ENCODE measurements around the gene FBLN7. TPM values are rescaled to one million over a fixed set of nuclear protein-coding genes. Genes with fewer than 3 reads are reported as not detected.

FBLN7 gene
- total RNA-seq, 1 donor from 2014 or later, result 0.60 TPM

- TF ChIP-seq, protein P1, sequence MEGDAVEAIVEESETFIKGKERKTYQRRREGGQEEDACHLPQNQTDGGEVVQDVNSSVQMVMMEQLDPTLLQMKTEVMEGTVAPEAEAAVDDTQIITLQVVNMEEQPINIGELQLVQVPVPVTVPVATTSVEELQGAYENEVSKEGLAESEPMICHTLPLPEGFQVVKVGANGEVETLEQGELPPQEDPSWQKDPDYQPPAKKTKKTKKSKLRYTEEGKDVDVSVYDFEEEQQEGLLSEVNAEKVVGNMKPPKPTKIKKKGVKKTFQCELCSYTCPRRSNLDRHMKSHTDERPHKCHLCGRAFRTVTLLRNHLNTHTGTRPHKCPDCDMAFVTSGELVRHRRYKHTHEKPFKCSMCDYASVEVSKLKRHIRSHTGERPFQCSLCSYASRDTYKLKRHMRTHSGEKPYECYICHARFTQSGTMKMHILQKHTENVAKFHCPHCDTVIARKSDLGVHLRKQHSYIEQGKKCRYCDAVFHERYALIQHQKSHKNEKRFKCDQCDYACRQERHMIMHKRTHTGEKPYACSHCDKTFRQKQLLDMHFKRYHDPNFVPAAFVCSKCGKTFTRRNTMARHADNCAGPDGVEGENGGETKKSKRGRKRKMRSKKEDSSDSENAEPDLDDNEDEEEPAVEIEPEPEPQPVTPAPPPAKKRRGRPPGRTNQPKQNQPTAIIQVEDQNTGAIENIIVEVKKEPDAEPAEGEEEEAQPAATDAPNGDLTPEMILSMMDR (IDR thresholded peaks at IDR 0.05; ENCODE audit: borderline replicate concordance), result no peak
- peaks cover 5% of the 10 kb centered on the region for H3K4me1 ChIP-seq
- no peak overlapping the region for H3K4me3 ChIP-seq
- peaks cover 8% of the 10 kb centered on the region for H3K9me3 ChIP-seq (replicated peaks)
- H3K27me3 ChIP-seq (ENCODE audit: low read depth), result no peaks in the 10 kb centered on the region
- intact Hi-C loops (cut with micrococcal nuclease), result no loop called here
- no peak for DNase-seq
- peaks cover 49% of the 10 kb centered on the region for H3K36me3 ChIP-seq
- H3K27ac ChIP-seq (replicated peaks), result no peak overlapping the region
These were observed 78.0 kb downstream of the FBLN7 start for GRCh38 chr2:112216167-112216566.

DNA sequence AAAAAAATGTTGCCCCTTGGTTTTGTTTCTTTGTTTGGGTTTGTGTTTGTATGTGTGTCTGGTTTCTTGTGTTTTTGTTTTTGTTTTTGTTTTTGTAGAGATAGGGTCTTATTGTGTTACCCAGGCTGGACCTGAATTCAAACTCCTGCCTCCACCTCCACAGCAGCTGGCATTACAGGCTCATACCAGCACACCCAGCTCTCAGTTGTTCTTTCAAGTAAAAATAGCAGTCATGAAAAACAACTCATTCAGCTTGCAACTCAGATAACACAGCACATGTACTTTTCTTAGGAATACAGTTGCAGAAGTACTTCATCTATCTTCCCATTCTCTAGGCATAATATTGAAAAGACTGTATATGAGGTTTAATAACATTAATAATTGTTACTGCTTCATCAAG, 79.7 kb downstream of the FBLN7 start:
- H3K27ac ChIP-seq (replicated peaks), result no peak overlapping the region
- intact Hi-C loops (cut with micrococcal nuclease), result no loop called here
- no peaks in the 10 kb centered on the region for H3K27me3 ChIP-seq (ENCODE audit: low read depth)
- H3K4me3 ChIP-seq, result no peak overlapping the region
- DNase-seq, result no peak
- H3K9me3 ChIP-seq (replicated peaks), result peaks cover 8% of the 10 kb centered on the region
- H3K4me1 ChIP-seq, result peaks cover 5% of the 10 kb centered on the region
- TF ChIP-seq, protein P1 (IDR thresholded peaks at IDR 0.05; ENCODE audit: borderline replicate concordance), result no peak
- H3K36me3 ChIP-seq, result peaks cover 52% of the 10 kb centered on the region

DNA sequence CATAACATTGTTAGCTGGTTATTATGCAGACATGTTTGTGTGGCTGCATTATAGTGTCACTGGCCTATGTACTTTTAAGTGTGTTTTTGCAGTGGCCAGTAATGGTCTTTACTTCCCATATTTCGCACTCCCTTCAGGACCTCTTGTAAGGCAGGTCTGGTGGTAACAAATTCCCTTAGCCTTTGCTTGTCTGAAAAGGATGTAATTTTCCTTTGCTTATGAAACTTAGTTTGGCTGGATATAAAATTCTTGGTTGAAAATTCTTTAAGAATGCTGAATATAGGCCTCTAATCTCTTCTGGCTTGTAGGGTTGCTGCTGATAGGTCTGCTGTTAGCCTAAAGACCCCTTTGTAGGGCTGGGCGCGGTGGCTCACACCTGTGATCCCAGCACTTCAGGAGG, 82.0 kb downstream of the FBLN7 start:
- no peak overlapping the region for H3K4me3 ChIP-seq
- TF ChIP-seq, protein P1 (IDR thresholded peaks at IDR 0.05; ENCODE audit: borderline replicate concordance), result no peak
- intact Hi-C loops (cut with micrococcal nuclease), result no loop called here
- H3K27ac ChIP-seq (replicated peaks), result no peak overlapping the region
- no peak for DNase-seq
- no peaks in the 10 kb centered on the region for H3K27me3 ChIP-seq (ENCODE audit: low read depth)
- peaks cover 43% of the 10 kb centered on the region for H3K36me3 ChIP-seq
- H3K4me1 ChIP-seq, result peaks cover 5% of the 10 kb centered on the region
- H3K9me3 ChIP-seq (replicated peaks), result peaks cover 8% of the 10 kb centered on the region

- Histone ChIP-seq H3K27ac (replicated peaks) (no peak overlapping the region), H3K9me3 (replicated peaks) (peaks cover 8% of the 10 kb centered on the region), H3K27me3 (ENCODE audit: low read depth) (no peaks in the 10 kb centered on the region), H3K4me3 (no peak overlapping the region), H3K4me1 (peaks cover 5% of the 10 kb centered on the region), H3K36me3 (peaks cover 43% of the 10 kb centered on the region)
- TF ChIP-seq, protein P1 (IDR thresholded peaks at IDR 0.05; ENCODE audit: borderline replicate concordance), result no peak
- no peak for DNase-seq
- intact Hi-C loops (cut with micrococcal nuclease), result no loop called here
These were observed 82.6 kb downstream of the FBLN7 start for GRCh38 chr2:112220831-112221230.

DNA sequence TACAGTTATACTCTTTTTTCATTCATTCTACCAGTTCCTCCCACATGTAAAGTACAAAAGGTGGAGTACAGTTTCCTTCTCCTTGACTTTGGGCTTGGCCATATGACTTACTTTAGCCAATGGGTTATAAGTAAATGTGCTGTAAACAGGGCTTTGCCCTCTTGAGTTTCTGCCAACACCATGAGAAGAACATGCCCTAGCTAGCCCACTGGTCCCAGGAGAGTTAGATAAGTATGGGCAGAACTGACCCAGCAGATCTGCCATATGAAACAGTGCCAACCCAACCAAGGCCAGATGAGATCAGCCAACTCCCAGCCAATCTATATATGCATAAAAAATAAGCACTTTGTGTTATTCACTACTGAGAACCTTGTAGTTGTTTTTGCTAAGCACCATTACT, 91.2 kb downstream of the FBLN7 start:
- Histone ChIP-seq H3K27me3 (ENCODE audit: low read depth) (no peaks in the 10 kb centered on the region), H3K9me3 (replicated peaks) (no peaks in the 10 kb centered on the region), H3K27ac (replicated peaks) (no peak overlapping the region), H3K4me1 (no peaks in the 10 kb centered on the region), H3K36me3 (peaks cover 64% of the 10 kb centered on the region), H3K4me3 (no peak overlapping the region)
- TF ChIP-seq, protein P1 (IDR thresholded peaks at IDR 0.05; ENCODE audit: borderline replicate concordance), result no peak
- intact Hi-C loops (cut with micrococcal nuclease), result no loop called here
- DNase-seq, result no peak

- no peak overlapping the region for H3K4me3 ChIP-seq
- no peaks in the 10 kb centered on the region for H3K4me1 ChIP-seq
- intact Hi-C loops (cut with micrococcal nuclease), result no loop called here
- no peak for DNase-seq
- TF ChIP-seq, protein P1 (IDR thresholded peaks at IDR 0.05; ENCODE audit: borderline replicate concordance), result no peak
- H3K27me3 ChIP-seq (ENCODE audit: low read depth), result no peaks in the 10 kb centered on the region
- no peaks in the 10 kb centered on the region for H3K9me3 ChIP-seq (replicated peaks)
- no peak overlapping the region for H3K27ac ChIP-seq (replicated peaks)
- H3K36me3 ChIP-seq, result peaks cover 63% of the 10 kb centered on the region
These were observed 92.2 kb downstream of the FBLN7 start for GRCh38 chr2:112230371-112230770.

All from left ventricle myocardium inferior (tissue), 1 donor.